Left forelimb (tissue), 1 donor: ENCODE measurements around the gene DLK2.
"Not testable (repeated sequence)": the region's sequence is repeated elsewhere in the genome, so short reads cannot be mapped to it uniquely, and the experiment has no call there.

ENCODE experiments used
- DNase-seq: peaks from one replicate; pipeline ENCODE4 v3.0.0-alpha.2; 2018; ENCODE audit warnings: low spot score

Gene DLK2, protein sequence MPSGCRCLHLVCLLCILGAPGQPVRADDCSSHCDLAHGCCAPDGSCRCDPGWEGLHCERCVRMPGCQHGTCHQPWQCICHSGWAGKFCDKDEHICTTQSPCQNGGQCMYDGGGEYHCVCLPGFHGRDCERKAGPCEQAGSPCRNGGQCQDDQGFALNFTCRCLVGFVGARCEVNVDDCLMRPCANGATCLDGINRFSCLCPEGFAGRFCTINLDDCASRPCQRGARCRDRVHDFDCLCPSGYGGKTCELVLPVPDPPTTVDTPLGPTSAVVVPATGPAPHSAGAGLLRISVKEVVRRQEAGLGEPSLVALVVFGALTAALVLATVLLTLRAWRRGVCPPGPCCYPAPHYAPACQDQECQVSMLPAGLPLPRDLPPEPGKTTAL

DNA sequence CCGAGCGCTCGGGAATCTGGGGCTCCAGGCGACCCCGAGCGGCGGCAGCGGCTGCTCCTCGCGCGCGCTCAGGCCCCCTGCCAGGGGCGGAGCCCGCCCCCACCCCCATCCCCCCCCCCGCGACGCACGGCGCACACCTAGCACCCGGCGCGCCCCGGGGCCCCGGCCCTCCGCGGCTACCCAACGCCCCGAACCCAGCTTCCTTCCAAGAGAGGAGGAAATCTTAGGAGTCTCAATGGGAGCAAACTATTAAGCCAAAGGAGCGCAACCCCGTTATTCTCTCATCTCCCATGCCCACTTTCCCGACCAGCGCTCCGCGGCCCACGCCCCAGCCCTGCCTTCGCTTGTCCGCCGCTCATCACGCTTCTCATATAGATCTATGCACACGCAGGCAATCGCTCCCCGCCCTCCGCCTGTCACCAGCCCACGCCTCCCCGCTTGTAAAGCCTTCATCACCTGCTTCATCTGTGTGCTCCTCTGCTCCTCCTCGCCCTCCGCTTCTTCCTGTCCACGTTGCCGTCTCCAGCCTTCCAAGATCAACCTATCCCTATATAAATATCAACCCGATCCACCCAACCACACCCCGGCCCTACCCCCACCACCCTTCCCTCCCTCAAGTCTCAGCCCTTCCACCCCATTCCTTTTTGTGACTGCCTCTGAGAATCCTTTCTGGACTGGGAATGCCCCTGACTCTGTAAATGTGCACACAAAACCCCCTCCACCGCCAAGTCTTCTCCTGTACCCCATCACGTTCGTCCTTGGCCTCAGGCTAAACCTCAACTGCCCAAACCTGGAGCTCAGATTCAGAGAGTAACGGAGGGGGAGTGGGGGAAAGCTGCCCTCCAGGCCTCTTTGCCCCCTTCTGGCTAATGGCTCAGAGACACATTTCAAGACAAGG, at the start of gene DLK2:
TSS of gene DLK2 (minus strand) at position 18 of the 898 bp plus-strand sequence. CDS start 723 bp downstream, outside the sequence.
- no peak for DNase-seq

- DNase-seq = no peak
These were observed 48.1 kb upstream of the DLK2 start for GRCh38 chr6:43503443-43503842.

GRCh38 chr6:43502666-43503065, 47.3 kb upstream of the DLK2 start:
- DNase-seq = no peak

GRCh38 chr6:43500921-43501320, 45.6 kb upstream of the DLK2 start:
- no peak for DNase-seq

- no peak for DNase-seq
These were observed 43.9 kb upstream of the DLK2 start for GRCh38 chr6:43499028-43499815.

DNA sequence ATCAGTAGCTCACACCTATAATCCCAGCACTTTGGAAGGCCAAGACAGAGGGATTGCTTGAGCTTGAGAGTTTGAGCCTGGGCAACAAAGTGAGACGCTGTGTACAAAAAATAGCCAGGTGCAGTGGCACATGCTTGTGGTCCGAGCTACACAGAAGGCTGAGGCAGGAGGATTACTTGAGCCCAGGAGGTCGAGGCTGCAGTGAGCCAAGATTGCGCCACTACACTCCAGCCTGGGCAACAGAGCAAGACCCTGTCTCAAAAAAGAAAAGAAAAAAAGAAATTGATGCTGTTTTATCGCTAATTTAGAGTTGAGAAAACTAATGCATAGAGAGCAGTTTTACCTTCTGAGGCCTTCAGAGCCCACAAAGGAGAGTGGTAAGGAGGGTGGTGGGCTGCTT, 42.9 kb upstream of the DLK2 start:
- DNase-seq = not testable (repeated sequence)

DNA sequence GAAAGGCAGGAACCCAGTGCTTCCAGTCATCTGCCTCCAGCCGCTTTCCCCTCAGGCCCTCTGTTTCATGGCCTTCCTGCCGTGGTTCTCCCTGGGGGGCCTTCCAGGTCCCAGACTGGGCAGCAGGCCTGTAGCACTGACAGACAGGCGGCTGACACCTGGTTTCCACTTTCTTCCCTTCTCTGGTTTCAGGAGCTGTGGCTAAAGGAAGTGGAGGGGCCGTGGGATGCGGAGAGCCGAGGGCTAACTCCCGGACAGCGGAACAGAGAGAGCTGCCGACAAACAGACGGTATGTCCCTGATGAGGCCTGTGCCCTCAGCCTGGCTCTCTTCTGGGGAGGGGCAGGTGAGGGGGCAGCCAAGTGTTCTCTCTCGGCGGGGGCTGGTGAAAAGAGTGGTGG, 42.3 kb upstream of the DLK2 start:
- DNase-seq = no peak

GRCh38 chr6:43497129-43497396, 41.7 kb upstream of the DLK2 start:
- no peak for DNase-seq

DNA sequence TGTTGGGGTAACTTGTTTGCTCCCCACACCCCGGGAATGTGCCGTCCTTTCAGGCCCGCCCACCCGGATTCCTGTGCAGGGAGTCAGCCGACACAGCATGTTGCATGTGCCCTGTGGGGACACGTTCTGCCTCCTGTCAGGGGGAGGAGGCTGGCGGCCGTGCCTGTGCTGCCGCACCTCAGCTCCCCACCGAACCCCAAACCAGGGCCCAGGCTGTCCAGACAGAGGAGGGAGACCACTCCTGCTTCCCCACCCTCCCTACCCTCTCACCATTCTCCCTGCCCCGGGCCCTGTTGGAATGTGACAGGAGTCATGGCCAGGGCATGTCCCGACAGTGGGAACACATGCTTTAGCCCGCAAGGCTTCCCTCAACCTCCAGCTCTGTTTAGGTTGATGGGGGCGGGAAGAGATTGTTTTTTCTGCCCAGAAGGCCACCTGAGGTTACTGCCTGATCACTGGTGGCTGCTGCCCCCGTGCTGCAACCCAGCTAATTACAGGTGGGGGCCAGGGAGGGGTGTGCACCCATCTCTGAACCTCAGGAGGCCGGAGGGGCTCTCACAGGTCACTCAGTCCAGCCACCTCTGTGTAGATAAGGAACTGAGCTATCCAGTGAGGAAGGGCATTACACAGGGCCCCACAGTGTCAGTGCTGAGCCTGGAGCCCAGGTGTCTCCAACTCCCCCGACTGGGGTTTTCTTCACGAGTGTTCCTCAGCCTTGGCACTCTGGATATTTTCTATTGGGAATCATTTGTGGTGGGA, 41.2 kb upstream of the DLK2 start:
- DNase-seq = no peak

GRCh38 chr6:43495409-43495941, 40.1 kb upstream of the DLK2 start:
- DNase-seq = no peak

DNA sequence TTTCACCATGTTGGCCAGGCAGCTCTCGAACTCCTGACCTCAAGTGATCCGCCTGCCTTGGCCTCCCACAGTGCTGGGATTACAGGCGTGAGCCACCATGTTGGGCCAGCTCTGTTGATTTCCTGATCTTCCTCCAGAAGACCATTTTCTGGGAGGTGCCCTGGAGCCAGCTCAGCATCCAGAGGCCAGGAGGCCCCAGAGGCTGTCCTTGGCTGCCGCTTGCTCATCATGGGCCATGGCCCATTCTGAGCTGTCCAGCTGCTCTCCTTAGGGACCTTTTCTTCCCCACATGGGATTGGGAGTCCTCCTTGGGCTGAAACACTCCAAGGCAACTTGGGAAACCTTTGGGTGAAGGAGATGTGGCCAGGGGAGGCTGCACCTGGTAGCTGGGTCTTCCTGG, 39.4 kb upstream of the DLK2 start:
- no peak for DNase-seq

DNA sequence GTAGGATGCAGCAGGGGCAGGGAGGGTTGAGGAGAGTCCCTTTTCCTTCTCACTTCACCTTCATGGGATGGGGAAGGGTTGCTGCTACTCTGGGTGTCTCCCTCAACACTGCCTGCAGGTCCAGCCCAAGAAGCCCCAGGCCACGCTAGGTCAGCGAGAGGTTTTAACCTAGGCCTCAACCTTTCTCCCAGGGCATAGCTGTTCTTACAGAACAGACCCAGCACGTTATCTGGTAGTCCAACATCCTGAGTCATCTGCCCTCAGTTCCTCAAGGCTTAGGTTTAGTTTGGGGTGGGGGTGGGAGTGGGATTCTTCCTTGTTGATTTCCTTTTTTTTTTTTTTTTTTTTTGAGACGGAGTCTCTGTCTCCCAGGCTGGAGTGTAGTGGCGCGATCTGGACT, 39.0 kb upstream of the DLK2 start:
- DNase-seq = no peak

- DNase-seq = no peak
These were observed 38.5 kb upstream of the DLK2 start for GRCh38 chr6:43493833-43494232.

- no peak for DNase-seq
These were observed 37.9 kb upstream of the DLK2 start for GRCh38 chr6:43493230-43493629.

- DNase-seq = no peak
These were observed 37.3 kb upstream of the DLK2 start for GRCh38 chr6:43492673-43493072.

DNA sequence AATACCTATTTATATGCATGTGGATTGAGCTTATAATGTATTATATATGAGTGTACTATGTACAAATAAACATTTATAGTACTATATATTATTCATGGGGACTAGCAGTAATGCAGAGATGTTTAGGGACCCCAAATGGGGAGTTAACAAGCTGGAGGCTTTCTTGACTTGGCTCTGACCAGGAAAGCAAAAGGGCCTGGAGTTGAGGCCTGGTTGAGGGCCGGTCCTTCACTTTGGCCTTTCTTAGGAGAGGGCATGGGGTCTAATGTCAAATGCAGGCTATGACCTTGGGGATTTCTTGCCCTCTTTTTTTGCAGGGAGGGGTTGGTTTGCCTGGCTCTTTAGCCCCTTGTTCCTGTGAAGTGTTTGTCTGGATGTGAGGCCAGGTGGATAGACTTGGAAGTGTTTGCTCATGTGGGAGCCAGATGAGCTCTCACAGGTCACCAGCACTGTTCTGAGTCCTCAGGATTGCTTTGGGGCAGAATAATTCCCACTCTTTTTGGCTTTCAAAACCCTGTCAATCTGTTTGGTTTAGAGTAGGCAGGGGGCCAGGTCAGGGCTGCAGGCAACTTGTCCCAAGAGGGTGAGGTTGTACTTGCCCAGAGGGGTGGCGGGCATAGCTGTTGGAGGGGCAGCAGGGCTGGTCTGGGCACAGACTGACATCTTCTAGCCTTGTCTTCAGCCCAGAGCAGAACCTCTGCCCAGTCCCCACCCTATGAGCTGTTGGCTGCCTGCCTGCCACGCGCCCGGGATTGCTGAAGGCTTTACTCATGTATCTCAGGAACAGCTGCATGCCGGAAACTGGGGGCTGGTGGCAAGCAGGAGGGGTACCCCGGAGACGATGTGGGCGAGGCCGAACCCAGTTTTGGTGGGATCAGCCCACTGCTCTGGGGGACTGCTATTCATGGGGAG, 36.7 kb upstream of the DLK2 start:
- DNase-seq = no peak

DNA sequence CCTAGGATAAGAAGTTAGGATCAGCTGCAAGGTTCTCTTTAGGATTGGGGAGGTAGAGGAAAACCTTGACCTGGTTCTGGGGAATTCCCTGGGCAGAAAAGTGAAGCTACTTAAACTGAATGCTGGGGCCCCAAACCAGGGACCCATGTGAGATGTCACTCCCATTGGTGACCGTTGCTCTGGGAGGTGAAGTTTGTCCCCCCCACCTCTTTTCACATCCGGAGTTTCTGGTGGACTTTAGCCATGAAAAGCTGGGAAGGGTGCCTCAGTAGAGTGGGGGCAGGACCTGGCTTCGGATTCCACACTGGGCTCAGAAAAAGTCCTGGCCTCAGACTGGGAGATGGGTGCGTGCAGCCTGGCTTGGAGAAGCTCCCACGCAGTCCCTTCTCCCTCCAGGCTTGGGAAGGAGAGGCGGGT, 35.2 kb upstream of the DLK2 start:
- DNase-seq = no peak

DNA sequence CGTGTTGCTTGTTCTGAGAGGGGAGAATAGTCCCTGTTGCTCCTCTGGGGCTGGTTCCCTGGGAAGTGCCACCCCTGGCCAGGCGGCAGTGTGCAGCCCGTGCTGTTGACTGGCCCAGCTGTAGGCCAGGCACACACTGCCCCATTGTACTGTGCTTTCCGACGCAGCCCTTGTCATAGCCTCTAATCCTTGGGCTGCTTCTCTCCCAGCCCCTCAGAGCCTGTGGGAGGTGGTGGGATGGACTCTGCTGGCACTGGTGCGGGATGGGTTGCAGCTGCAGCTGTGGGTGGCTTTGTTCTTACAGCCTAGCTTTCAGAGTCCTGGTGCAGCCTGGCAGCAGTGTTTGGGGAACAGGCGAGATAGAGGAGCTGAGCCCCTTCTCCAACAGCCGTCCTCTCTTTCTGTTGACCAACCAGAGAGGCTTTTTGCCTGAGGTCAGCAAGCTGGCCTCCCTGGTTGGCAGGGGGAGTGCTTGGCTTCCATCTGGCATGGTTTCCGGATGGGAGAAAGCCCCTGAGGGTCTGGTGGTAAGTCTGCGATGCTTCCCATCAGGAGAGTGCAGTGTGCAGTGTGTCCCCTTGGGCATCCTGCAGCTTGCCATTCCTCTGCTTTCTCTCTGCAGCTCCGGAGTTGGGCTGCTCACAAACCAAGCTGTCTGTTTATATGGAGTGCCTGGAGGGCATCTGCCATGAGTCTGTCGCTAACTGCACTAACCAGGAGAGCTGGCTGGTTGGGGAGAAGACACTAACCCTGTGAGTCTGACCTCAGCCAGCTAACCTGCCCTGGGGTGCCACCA, 34.1 kb upstream of the DLK2 start:
- no peak for DNase-seq

- no peak for DNase-seq
These were observed 33.4 kb upstream of the DLK2 start for GRCh38 chr6:43488667-43489276.
